ENCODE measurements around the gene TYMP. TPM values are rescaled to one million over a fixed set of nuclear protein-coding genes. Genes with fewer than 3 reads are reported as not detected.

TYMP gene
- total RNA-seq, 2 donors from 2014 or later, result 1.2 to 2.1 TPM

GRCh38 chr22:50483977-50484853, 45.6 kb downstream of the TYMP start:
- peaks cover 19% of the 10 kb centered on the region for H3K27me3 ChIP-seq (ENCODE audit: control insufficient read depth, insufficient read depth, low read length, poor library complexity, severe bottlenecking)
- H3K4me3 ChIP-seq (ENCODE audit: low read length), result no peak overlapping the region
- WGBS, 2 experiments (ENCODE audit: insufficient coverage in 1 of 2, insufficient read length in 1 of 2), result 88 to 90% methylated on average over 24 to 31 of the region's 31 CpGs
- no peak for DNase-seq
- H3K27ac ChIP-seq (ENCODE audit: low read depth, low read length), result no peak overlapping the region
- Mint-ChIP-seq H3K9me3 (no peaks in the 10 kb centered on the region), H3K36me3 (ENCODE audit: low read depth) (no peaks in the 10 kb centered on the region), H3K4me3 (no peak overlapping the region), H3K27me3 (ENCODE audit: insufficient read depth) (peaks cover 61% of the 10 kb centered on the region), H3K27ac (no peak overlapping the region), H3K4me1 (peaks cover 11% of the 10 kb centered on the region)
- no peak overlapping the region for H3K9ac ChIP-seq (ENCODE audit: extremely low read depth, low read length, poor library complexity, severe bottlenecking)
- no peaks in the 10 kb centered on the region for H3K36me3 ChIP-seq (ENCODE audit: control insufficient read depth, insufficient read depth, low read length)
- no peaks in the 10 kb centered on the region for H3K4me1 ChIP-seq (ENCODE audit: control insufficient read depth, insufficient read depth, low read length)
- no peaks in the 10 kb centered on the region for H3K9me3 ChIP-seq (ENCODE audit: control insufficient read depth, low read length)
- TF ChIP-seq, protein P1, sequence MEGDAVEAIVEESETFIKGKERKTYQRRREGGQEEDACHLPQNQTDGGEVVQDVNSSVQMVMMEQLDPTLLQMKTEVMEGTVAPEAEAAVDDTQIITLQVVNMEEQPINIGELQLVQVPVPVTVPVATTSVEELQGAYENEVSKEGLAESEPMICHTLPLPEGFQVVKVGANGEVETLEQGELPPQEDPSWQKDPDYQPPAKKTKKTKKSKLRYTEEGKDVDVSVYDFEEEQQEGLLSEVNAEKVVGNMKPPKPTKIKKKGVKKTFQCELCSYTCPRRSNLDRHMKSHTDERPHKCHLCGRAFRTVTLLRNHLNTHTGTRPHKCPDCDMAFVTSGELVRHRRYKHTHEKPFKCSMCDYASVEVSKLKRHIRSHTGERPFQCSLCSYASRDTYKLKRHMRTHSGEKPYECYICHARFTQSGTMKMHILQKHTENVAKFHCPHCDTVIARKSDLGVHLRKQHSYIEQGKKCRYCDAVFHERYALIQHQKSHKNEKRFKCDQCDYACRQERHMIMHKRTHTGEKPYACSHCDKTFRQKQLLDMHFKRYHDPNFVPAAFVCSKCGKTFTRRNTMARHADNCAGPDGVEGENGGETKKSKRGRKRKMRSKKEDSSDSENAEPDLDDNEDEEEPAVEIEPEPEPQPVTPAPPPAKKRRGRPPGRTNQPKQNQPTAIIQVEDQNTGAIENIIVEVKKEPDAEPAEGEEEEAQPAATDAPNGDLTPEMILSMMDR (conservative IDR thresholded peaks at IDR 0.05), result no peak

GRCh38 chr22:50483556-50483955, 46.3 kb downstream of the TYMP start:
- Mint-ChIP-seq H3K9me3 (no peaks in the 10 kb centered on the region), H3K27me3 (ENCODE audit: insufficient read depth) (peaks cover 65% of the 10 kb centered on the region), H3K27ac (no peak overlapping the region), H3K4me1 (peaks cover 11% of the 10 kb centered on the region), H3K4me3 (no peak overlapping the region), H3K36me3 (ENCODE audit: low read depth) (no peaks in the 10 kb centered on the region)
- Histone ChIP-seq H3K4me3 (ENCODE audit: low read length) (no peak overlapping the region), H3K36me3 (ENCODE audit: control insufficient read depth, insufficient read depth, low read length) (no peaks in the 10 kb centered on the region), H3K9ac (ENCODE audit: extremely low read depth, low read length, poor library complexity, severe bottlenecking) (no peak overlapping the region), H3K27ac (ENCODE audit: low read depth, low read length) (no peak overlapping the region), H3K27me3 (ENCODE audit: control insufficient read depth, insufficient read depth, low read length, poor library complexity, severe bottlenecking) (peaks cover 20% of the 10 kb centered on the region), H3K9me3 (ENCODE audit: control insufficient read depth, low read length) (no peaks in the 10 kb centered on the region), H3K4me1 (ENCODE audit: control insufficient read depth, insufficient read depth, low read length) (no peaks in the 10 kb centered on the region)
- TF ChIP-seq, protein P1 (conservative IDR thresholded peaks at IDR 0.05), result no peak
- no peak for DNase-seq
- 88 to 98% methylated on average over 8 of the region's 8 CpGs for WGBS, 2 experiments (ENCODE audit: insufficient coverage in 1 of 2, insufficient read length in 1 of 2)

DNA sequence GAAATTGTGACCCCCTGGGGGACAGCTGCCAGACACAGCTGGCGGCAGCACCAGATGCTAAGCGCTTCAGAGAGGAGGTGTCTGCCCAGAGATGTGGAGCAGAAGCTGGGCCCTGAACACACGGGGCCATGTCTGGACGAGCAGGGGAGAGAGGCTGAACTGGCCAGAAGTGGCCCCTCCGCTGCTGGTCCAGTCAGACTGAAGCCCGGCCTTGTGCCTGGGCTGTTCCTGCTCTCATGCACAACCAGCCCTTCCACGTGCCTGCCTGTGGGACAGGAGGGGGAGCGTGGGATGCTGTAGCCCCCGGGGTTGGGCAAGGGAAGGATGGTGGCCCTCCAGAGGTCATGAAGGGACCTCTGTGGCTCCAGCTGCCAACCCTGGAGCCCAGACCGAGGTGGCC, 46.7 kb downstream of the TYMP start:
- no peak for DNase-seq
- peaks cover 20% of the 10 kb centered on the region for H3K27me3 ChIP-seq (ENCODE audit: control insufficient read depth, insufficient read depth, low read length, poor library complexity, severe bottlenecking)
- Mint-ChIP-seq H3K4me3 (no peak overlapping the region), H3K27me3 (ENCODE audit: insufficient read depth) (peaks cover 69% of the 10 kb centered on the region), H3K9me3 (no peaks in the 10 kb centered on the region), H3K4me1 (peaks cover 11% of the 10 kb centered on the region), H3K27ac (no peak overlapping the region), H3K36me3 (ENCODE audit: low read depth) (no peaks in the 10 kb centered on the region)
- TF ChIP-seq, protein P1 (conservative IDR thresholded peaks at IDR 0.05), result no peak
- no peaks in the 10 kb centered on the region for H3K9me3 ChIP-seq (ENCODE audit: control insufficient read depth, low read length)
- H3K9ac ChIP-seq (ENCODE audit: extremely low read depth, low read length, poor library complexity, severe bottlenecking), result no peak overlapping the region
- H3K4me3 ChIP-seq (ENCODE audit: low read length), result no peak overlapping the region
- H3K4me1 ChIP-seq (ENCODE audit: control insufficient read depth, insufficient read depth, low read length), result no peaks in the 10 kb centered on the region
- H3K36me3 ChIP-seq (ENCODE audit: control insufficient read depth, insufficient read depth, low read length), result no peaks in the 10 kb centered on the region
- WGBS, 2 experiments (ENCODE audit: insufficient coverage in 1 of 2, insufficient read length in 1 of 2), result 85 to 91% methylated on average over 8 to 10 of the region's 10 CpGs
- H3K27ac ChIP-seq (ENCODE audit: low read depth, low read length), result no peak overlapping the region

All from endodermal cell (in vitro differentiated cells).